SKM-1 treated with dmso at 0.1 percent for 144 hours (cell line): ENCODE measurements around the gene ATRNL1.

Experiments
- DNase-seq: peaks from one replicate; lab custom pipeline; 2025; ENCODE audit not compliant: unreplicated experiment; lab: John Stamatoyannopoulos, UW

ATRNL1 gene

GRCh38 chr10:115936926-115937767 is 844.0 kb downstream of the ATRNL1 start:
- no peak for DNase-seq

GRCh38 chr10:115937768-115938056 is 844.5 kb downstream of the ATRNL1 start:
- no peak for DNase-seq

DNA sequence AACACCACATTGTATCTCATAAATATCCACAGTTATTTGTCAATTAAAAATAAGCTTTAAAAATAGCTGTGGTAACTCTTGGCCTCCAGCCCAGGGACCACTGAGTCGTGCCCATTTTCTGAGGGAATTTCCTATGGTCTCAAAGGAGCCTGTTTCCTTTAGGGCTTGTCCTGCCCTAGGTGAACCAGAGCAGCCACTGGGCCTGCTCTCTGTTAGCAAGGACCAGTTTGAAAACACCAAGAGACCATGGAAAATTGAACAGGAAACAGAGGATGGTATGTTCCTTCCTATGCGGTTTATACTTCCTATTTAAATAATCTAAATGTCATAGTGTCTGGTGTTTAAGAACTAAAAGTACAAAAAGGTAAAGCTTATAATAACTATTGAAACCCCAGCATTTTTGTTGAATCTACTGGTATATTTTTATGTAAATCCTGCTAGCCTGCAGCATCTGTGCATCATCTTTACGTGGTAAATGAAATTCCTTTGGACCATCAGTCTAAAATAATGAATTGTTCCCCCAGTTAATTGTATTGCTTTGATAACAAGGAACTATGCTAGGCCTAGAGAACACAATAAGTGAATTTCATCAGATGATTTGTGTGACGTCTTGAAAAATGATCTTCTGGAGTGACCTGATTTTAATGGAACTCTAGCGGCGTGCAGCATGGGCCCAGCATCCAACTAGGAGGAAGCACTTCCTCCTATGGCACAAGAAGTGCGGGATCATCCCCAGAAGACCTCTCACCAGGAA is 846.1 kb downstream of the ATRNL1 start:
- DNase-seq: no peak

GRCh38 chr10:115941361-115941771 is 848.2 kb downstream of the ATRNL1 start:
- no peak for DNase-seq

DNA sequence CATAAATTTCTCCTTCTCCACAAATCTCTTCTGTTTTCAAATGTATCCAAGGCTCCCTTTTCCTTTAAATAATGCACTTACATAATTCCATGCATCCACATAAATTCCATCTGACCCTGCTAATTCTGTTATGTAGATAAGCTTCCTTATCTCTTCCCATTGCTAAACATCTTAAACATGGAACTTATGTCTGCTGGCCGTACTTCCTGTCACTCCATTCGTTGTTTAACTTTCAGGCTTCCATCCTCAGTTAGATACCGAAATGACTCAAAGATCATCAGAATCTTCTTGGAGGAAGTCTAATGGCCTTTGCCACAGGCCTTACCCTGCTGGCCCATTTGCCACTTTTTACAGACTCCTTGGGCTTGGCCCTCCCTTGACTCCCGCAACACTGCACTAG is 848.9 kb downstream of the ATRNL1 start:
- DNase-seq: no peak

GRCh38 chr10:115944538-115944937 is 851.4 kb downstream of the ATRNL1 start:
- no peak for DNase-seq

DNA sequence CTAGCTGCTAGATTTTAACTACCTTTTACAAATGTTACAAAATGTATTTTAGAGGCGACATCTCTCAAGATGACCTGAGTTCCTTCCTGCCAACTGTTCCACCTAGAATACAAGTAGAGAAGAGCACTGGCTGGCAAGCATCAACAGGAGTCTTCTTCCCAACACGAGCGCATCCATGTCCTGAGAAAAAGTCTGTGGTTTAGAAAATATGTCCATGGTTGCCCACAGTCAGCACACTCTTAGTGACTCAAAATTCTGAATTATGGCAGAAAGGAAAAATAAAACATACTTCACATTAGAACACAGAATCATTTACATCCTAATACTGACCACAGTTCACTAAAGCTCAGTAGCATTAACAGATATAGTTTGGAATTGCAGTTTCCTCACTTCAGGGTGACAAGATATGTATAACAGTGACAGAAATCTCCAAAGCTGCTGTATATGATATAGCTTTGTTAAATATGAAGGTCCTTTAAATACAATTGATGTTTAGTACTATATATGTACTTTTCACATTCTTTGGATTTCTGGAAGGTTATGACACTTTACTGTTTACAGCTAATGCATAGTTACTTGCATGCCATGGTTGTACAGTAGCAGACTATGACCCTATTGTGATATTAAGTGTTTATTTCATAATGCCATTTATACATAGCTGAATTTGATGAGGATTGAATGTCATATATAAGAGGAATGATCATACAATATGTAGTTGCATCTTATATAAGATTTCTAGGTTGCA is 852.7 kb downstream of the ATRNL1 start:
- no peak for DNase-seq

DNA sequence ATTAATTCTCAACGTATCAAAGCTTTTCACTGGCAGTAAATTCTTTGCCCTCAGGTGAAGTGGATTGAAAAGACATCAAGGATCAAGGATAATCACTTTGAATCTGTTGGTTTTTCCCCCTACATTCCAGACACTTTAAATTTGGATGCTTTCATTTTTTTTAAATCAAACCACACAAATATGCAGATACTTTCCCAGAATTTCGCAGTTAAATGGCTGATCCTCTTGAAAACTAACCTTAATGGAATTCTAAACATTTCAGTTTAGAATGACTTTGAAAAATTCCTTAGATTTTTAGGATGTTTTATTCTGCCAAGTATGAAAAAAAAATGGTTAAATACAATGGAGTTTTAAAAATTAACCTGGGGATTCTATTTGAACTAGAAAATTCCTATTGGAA is 853.9 kb downstream of the ATRNL1 start:
- DNase-seq: no peak

DNA sequence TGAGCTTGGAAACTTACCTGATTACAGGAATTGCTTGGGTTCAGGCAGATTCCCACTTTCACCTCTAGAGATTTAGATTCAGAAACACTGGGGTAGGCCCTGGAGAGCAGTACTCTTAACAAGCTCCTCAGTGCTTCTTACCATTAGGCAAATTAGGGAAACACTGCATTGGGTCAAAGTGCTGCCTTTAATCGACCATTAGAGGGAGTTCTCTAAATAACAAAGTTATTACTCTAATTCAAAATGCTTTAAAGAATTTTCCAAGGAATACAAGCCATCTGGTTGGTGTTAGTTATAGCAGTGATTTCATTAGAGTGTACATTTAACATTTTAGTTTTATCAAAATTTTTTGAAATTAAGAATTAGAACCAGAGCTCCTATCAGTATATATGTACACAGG is 855.3 kb downstream of the ATRNL1 start:
- DNase-seq: no peak

DNA sequence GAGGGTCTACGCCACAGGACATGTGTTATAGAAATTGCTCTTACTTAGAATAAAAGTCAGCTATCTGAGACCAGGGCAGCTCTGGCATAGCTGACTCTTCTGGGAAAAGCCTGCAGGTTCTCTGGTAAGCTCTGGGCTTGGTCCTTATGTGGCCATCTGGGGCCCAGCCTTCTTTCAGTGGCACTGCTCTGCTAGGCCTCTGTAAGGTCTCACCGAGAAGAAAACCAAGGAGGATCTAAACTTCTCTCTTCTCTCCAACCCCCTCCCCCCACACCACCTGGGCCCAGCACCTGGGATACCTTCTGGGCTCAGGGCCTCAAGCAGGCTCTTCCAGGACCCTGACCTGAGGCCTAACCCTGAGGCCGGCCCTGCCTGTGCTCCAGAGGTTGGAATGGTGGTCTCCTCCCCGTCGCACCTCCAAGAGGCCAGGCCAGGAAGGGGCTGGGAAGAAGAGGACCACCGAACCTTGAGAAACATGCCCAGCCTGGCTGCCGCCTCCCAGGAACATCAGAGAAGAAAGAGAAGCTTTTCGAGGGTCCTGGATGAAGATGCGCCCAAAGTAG is 856.2 kb downstream of the ATRNL1 start:
- no peak for DNase-seq

DNA sequence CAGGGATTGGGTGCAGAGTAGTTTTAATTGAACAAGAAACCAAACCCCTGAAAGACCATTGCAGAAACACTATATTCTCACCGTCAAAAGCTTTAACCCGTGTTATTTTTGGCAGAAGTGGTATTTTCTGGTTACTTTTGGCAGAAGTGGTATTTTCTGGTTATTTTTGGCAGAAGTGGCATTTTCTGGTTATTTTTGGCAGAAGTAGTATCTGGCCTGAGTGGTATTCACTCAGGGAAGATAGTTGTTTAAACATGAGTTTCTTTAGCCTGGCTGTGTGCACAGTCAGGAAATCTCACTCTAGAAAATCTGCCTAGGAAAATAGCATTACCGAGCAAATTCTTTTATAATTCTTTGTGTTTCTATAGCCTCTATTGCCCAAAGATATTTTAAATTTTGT is 857.2 kb downstream of the ATRNL1 start:
- no peak for DNase-seq

- DNase-seq: no peak
Measured at GRCh38 chr10:115951242-115951641, 858.1 kb downstream of the ATRNL1 start.

- no peak for DNase-seq
Measured at GRCh38 chr10:115953281-115953680, 860.1 kb downstream of the ATRNL1 start.

DNA sequence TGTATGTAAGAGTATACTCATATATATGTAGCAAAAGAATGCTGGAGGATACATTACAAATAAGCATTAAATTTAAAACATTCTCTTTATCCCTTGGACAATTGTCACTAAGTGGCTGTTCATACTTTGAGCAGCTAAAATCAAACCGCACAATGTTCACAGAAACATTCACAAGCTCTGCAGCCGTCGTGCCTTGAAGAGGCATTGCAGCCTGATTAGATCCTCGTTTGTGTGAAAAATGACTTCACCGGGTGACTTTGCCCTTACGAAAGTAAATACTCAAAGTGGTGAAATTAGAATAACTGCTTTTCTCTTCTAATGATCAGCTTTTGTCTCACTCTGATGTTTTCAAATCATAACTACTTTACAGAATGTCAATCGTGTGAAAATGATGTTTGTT is 860.8 kb downstream of the ATRNL1 start:
- DNase-seq: no peak

- no peak for DNase-seq
Measured at GRCh38 chr10:115956225-115957011, 863.3 kb downstream of the ATRNL1 start.

DNA sequence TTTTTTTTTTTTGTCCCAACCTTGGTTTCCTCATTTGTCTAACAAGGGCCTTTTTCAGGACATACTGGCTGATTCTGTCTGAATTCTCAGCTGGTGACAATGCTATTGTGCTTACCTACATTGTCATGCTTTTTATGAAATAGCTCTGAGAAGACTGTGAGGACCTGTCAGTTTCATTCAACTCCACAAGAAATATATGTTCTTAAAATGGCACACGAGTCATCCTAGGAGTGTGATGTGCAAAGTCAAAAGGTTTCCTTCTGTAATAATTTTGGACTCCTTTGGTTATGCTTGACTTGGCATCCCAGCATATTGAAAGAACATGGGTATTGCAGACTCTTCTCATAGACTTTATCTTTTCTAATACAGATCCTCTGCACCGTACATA is 863.8 kb downstream of the ATRNL1 start:
- no peak for DNase-seq

DNA sequence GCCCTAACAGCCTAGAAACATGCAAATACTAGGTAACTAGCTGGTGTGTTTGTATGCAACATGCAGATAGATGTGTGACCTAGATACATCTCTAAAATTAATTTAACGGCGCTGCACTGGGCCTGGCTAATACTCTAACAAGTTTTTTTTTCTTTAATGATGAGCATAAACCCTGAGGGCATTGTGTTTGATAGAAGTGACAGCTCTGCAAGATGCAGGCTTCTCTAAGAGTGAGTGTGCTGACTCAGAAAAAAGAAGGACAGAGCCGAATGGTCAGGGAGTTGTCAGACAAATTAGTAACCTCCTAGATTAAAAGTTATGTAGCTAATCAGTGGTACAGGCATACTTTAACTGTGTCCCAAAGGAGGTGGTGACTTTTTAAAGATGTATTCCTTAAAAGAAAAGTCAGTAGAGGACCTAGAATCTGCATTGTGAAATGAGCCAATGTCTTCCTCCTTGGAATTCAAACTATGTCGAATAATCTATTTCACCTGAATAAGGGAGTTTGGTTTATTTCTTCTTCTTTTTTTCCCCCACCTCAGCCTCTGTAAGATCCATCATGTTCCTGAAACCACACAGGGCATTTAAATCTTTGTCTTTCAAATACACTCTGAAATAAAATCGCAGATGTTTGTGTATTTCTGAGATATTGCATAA is 864.7 kb downstream of the ATRNL1 start:
- DNase-seq: no peak

- no peak for DNase-seq
Measured at GRCh38 chr10:115963848-115964247, 870.7 kb downstream of the ATRNL1 start.

DNA sequence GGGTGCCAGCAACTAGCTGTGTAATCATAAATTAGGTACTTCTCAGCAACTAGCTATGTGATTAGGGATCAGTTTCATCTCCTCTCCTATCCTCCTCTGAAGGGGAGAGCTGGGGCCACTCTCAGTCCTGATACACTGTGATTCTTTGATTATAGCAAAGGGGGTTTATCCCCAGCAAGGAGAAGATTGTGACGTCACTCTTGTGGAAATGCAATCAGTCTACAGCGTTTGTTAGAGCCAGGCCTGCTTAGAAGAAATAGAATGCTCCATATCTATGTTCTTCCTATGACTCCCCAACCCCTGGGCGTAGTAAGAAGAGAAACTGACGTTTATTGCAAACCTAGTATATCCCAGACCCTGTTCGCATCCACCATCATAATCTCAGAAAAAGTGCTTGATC is 871.7 kb downstream of the ATRNL1 start:
- DNase-seq: no peak

- DNase-seq: no peak
Measured at GRCh38 chr10:115965376-115965775, 872.2 kb downstream of the ATRNL1 start.
